Hepatocyte (in vitro differentiated cells): Measurements from ENCODE around the gene UBE2S. TPM values are rescaled to one million over a fixed set of nuclear protein-coding genes. Genes with fewer than 3 reads are reported as not detected.

Experiments
- DNase-seq: peaks from one replicate; pipeline ENCODE4 v3.0.0-alpha.2; 2016; ENCODE audit warnings: low spot score
- H2AFZ ChIP-seq: fragments of 200-600 bp; sonication (generic); 2 replicates; pipeline ENCODE4 v1.6.0; 2016; ENCODE audit warnings: antibody characterized with exemption, mild to moderate bottlenecking
- H3K27ac ChIP-seq: fragments of 200-600 bp; sonication (generic); 2 replicates; pipeline ENCODE4 v1.5.1; 2016; ENCODE audit warnings: mild to moderate bottlenecking
- H3K27me3 ChIP-seq: fragments of 200-600 bp; sonication (generic); 2 replicates; pipeline ENCODE4 v1.6.1; 2016
- H3K36me3 ChIP-seq: fragments of 200-600 bp; sonication (generic); replicated peaks from 2 replicates; pipeline ENCODE4 v1.5.1; 2016; ENCODE audit warnings: low read depth; ENCODE audit not compliant: insufficient read depth
- H3K4me1 ChIP-seq: fragments of 200-600 bp; sonication (generic); 2 replicates; pipeline ENCODE4 v1.5.1; 2016; ENCODE audit warnings: mild to moderate bottlenecking, moderate library complexity; ENCODE audit not compliant: insufficient read depth
- H3K4me2 ChIP-seq: fragments of 200-600 bp; sonication (generic); 2 replicates; pipeline ENCODE4 v1.6.0; 2016
- H3K4me3 ChIP-seq: fragments of 200-600 bp; sonication (generic); 2 replicates; pipeline ENCODE4 v1.5.1; 2016; ENCODE audit warnings: mild to moderate bottlenecking
- H3K79me2 ChIP-seq: fragments of 200-600 bp; sonication (generic); 2 replicates; pipeline ENCODE4 v1.6.0; 2017; ENCODE audit warnings: mild to moderate bottlenecking
- H3K9me2 ChIP-seq: fragments of 200-600 bp; sonication (generic); replicated peaks from 2 replicates; pipeline ENCODE4 v1.6.0; 2017; ENCODE audit warnings: mild to moderate bottlenecking; ENCODE audit not compliant: insufficient read depth
- H3K9me3 ChIP-seq: fragments of 200-600 bp; sonication (generic); 2 replicates; pipeline ENCODE4 v1.5.1; 2016; ENCODE audit warnings: low read depth, mild to moderate bottlenecking
- H4K20me1 ChIP-seq: fragments of 200-600 bp; sonication (generic); 2 replicates; pipeline ENCODE4 v1.6.0; 2016; ENCODE audit warnings: mild to moderate bottlenecking; ENCODE audit not compliant: insufficient read depth, poor library complexity, severe bottlenecking
- CTCF ChIP-seq: fragments of 200-600 bp; sonication (generic); IDR thresholded peaks from 2 replicates; pipeline ENCODE4 v1.5.1; 2016; ENCODE audit warnings: antibody characterized with exemption, mild to moderate bottlenecking; ENCODE audit not compliant: poor library complexity
- EZH2 ChIP-seq: fragments of 200-600 bp; sonication (generic); IDR thresholded peaks from 2 replicates; pipeline ENCODE4 v1.6.1; 2016; ENCODE audit warnings: antibody characterized with exemption, mild to moderate bottlenecking, borderline replicate concordance
- EZH2phosphoT487 ChIP-seq: fragments of 200-600 bp; sonication (generic); IDR thresholded peaks from one replicate; pipeline ENCODE4 v1.6.1; 2018; ENCODE audit warnings: antibody characterized with exemption, mild to moderate bottlenecking, low read depth, moderate library complexity; ENCODE audit not compliant: unreplicated experiment, severe bottlenecking
- WGBS: methylation state at CpG from one replicate; pipeline ENCODE4 v1.1.6; 2016; ENCODE audit warnings: low lambda C conversion rate; ENCODE audit errors: missing lambda C conversion rate; 5-methylcytosine and 5-hydroxymethylcytosine counted together
- polyA plus RNA-seq: library from polyadenylated mRNA; unstranded; fragments of >200 nt; fragmentation: Nextera tagmentation; extraction: Ambion mirVana; gene quantifications from 2 replicates; pipeline ENCODE4 v1.2.1, GENCODE V29; 2016
- total RNA-seq: library from RNA; depleted of rRNA; stranded (reverse); fragments of >200 nt; gene quantifications from 2 replicates; pipeline ENCODE4 v1.2.3, GENCODE V29; 2014

Gene UBE2S
- total and polyA plus RNA-seq, 2 experiments from 2014 or later = 20.4 to 105 TPM

GRCh38 chr19:55362990-55363716, 44.4 kb downstream of the UBE2S start, which contains the start of gene GARIN5B:
Gene GARIN5B (minus strand): TSS chr19:55363260. CDS start chr19:55363066, 194 bp downstream.
- H3K36me3 ChIP-seq = no peaks in the 10 kb centered on the region
- TF ChIP-seq EZH2 (no peak), CTCF (no peak), EZH2phosphoT487 (no peak)
- H3K27me3 ChIP-seq = peaks cover under 1% of the 10 kb centered on the region
- no peak within 1 kb of the TSS for H3K4me2 ChIP-seq
- no peaks in the 10 kb centered on the region for H3K79me2 ChIP-seq
- no peaks in the 10 kb centered on the region for H3K9me3 ChIP-seq
- no peaks in the 10 kb centered on the region for H3K9me2 ChIP-seq
- no peaks in the 10 kb centered on the region for H3K4me1 ChIP-seq
- H2AFZ ChIP-seq = no peak within 1 kb of the TSS
- 76% methylated on average over 26 of the region's 27 CpGs for WGBS
- DNase-seq = no peak
- no peak within 1 kb of the TSS for H3K4me3 ChIP-seq
- no peaks in the 10 kb centered on the region for H4K20me1 ChIP-seq
- no peak within 1 kb of the TSS for H3K27ac ChIP-seq

DNA sequence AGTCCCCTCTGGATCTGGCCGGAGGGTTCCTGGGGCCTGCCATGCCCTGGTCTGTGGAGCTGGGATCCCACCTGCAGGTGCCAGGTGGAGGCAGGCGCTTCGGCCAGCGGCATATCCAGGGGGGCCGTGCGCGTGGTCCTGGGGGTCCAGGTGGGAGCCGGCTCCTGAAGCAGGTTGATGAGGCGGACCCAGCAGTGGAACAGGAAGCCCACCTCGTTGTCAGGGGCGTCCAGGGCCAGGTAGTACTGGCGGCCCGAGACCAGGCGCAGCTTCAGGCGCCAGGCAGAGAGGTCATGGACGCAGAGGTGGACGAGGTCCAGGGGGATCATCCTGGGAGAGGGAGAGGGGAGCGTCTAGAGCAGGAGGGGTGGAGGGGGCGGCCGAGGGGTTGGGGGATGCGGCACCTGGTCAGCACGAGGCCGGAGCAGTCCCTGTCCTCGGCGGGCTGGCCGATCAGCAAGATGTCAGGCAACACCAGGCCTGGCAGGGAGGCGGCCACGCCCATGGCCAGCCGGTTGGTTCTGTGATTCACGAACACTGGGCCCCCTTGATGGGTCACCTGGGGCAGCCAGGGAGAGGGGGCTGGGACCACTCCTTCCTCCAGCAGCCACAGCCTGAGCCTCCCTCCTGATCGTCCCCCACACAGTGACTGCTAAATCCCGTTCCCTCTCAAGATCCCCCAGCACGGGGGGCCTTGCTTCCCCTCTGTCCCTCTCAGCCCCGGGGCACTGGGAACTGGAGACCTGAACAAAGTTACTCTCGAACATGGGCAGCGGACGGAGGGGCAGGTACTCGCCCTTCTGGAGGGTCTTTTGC, 45.2 kb downstream of the UBE2S start:
- Histone ChIP-seq H3K4me1 (no peaks in the 10 kb centered on the region), H3K9me2 (no peaks in the 10 kb centered on the region), H2AFZ (no peak overlapping the region), H3K4me2 (no peak overlapping the region), H3K27ac (no peak overlapping the region), H3K27me3 (peaks cover under 1% of the 10 kb centered on the region), H3K4me3 (no peak overlapping the region), H3K36me3 (no peaks in the 10 kb centered on the region), H4K20me1 (no peaks in the 10 kb centered on the region), H3K9me3 (no peaks in the 10 kb centered on the region), H3K79me2 (no peaks in the 10 kb centered on the region)
- 87% methylated on average over 20 of the region's 38 CpGs for WGBS
- TF ChIP-seq EZH2phosphoT487 (no peak), CTCF (no peak), EZH2 (no peak)
- no peak for DNase-seq

DNA sequence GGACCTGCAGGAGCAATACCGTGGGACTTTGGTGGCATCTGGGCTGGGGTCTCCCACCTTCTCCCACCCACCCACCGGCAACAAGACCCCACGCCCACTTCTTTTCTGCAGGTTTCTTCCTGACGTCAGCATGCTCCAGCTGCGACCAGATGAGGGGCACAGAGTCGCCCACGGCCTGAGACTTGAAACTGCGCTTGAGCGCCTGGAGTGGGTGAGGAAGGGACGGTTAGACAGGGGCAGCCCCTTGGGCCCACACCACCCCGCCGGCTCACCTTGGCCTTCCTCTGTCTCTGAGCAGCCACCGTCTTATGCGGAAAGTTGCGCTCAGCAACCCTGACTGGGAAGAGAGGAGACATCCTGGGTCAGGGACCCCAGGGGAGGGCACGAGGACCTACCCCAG, 46.7 kb downstream of the UBE2S start:
- Histone ChIP-seq H3K9me3 (no peaks in the 10 kb centered on the region), H3K4me3 (no peak overlapping the region), H3K36me3 (no peaks in the 10 kb centered on the region), H3K27ac (no peak overlapping the region), H2AFZ (no peak overlapping the region), H3K4me2 (no peak overlapping the region), H3K79me2 (no peaks in the 10 kb centered on the region), H4K20me1 (no peaks in the 10 kb centered on the region), H3K9me2 (no peaks in the 10 kb centered on the region), H3K27me3 (peaks cover 15% of the 10 kb centered on the region), H3K4me1 (no peaks in the 10 kb centered on the region)
- WGBS = 95% methylated on average over 15 of the region's 16 CpGs
- TF ChIP-seq EZH2phosphoT487 (no peak), EZH2 (no peak), CTCF (no peak)
- no peak for DNase-seq
